Calu3 (cell line): ENCODE data around the gene ANOS1. TPM values are rescaled to one million over a fixed set of nuclear protein-coding genes. Genes with fewer than 3 reads are reported as not detected.

Source experiments
- BruUV-seq: library from RNA; stranded (reverse); fragments of 400-500 nt; replicated peaks from 2 replicates; lab custom pipeline; 2021; lab: Mats Ljungman, UMichigan
- CTCF ChIA-PET: fragments of 300-600 bp; sonication (Branson Sonifier 250); formaldehyde crosslinking; loops from one replicate; lab custom pipeline; 2022; ENCODE audit warnings: antibody characterized with exemption; lab: Charles Lee
- DNase-seq: peaks from one replicate; pipeline ENCODE4 v3.0.0; 2022
- H3K27ac Mint-ChIP-seq: one replicate; pipeline ENCODE4 v1.8.0; 2022; ENCODE audit warnings: mixed read lengths; ENCODE audit not compliant: unreplicated experiment
- H3K27me3 Mint-ChIP-seq: one replicate; pipeline ENCODE4 v1.8.0; 2022; ENCODE audit warnings: mixed read lengths; ENCODE audit not compliant: unreplicated experiment
- H3K36me3 Mint-ChIP-seq: one replicate; pipeline ENCODE4 v1.8.0; 2022; ENCODE audit warnings: mild to moderate bottlenecking, moderate library complexity, mixed read lengths; ENCODE audit not compliant: insufficient read depth, unreplicated experiment
- H3K4me1 Mint-ChIP-seq: one replicate; pipeline ENCODE4 v1.8.0; 2022; ENCODE audit warnings: mild to moderate bottlenecking, low read depth, mixed read lengths; ENCODE audit not compliant: unreplicated experiment
- H3K4me3 Mint-ChIP-seq: one replicate; pipeline ENCODE4 v1.8.0; 2022; ENCODE audit warnings: mild to moderate bottlenecking, low read depth, moderate library complexity, mixed read lengths; ENCODE audit not compliant: unreplicated experiment
- H3K9me3 Mint-ChIP-seq: one replicate; pipeline ENCODE4 v1.8.0; 2022; ENCODE audit warnings: low read depth, mixed read lengths; ENCODE audit not compliant: unreplicated experiment
- CTCF ChIP-seq: fragments of 200-600 bp; IDR thresholded peaks from one replicate; pipeline ENCODE4 v1.8.0; 2022; ENCODE audit warnings: antibody characterized with exemption; ENCODE audit not compliant: unreplicated experiment
- intact Hi-C: fragments of 100-400 bp; cut with micrococcal nuclease; formaldehyde crosslinking; loops from one replicate; pipeline ENCODE4 v1.10.0; 2022; ENCODE audit not compliant: unreplicated experiment
- total RNA-seq: library from RNA; stranded (reverse); gene quantifications from 2 replicates; pipeline ENCODE4 v1.2.3, GENCODE V29; 2022

ANOS1 gene
- total RNA-seq, 1 experiment from 2014 or later = 0.33 TPM

GRCh38 chrX:8679550-8679949, 52.4 kb downstream of the ANOS1 start:
- no peak for TF ChIP-seq CTCF
- DNase-seq = no peak
- Mint-ChIP-seq H3K4me1 (no peaks in the 10 kb centered on the region), H3K27ac (no peak overlapping the region), H3K4me3 (no peak overlapping the region), H3K36me3 (no peaks in the 10 kb centered on the region), H3K9me3 (no peaks in the 10 kb centered on the region), H3K27me3 (peaks cover 22% of the 10 kb centered on the region)
- intact Hi-C loops = no loop called here
- CTCF ChIA-PET = no interaction called here
- BruUV-seq = no TSS peak

DNA sequence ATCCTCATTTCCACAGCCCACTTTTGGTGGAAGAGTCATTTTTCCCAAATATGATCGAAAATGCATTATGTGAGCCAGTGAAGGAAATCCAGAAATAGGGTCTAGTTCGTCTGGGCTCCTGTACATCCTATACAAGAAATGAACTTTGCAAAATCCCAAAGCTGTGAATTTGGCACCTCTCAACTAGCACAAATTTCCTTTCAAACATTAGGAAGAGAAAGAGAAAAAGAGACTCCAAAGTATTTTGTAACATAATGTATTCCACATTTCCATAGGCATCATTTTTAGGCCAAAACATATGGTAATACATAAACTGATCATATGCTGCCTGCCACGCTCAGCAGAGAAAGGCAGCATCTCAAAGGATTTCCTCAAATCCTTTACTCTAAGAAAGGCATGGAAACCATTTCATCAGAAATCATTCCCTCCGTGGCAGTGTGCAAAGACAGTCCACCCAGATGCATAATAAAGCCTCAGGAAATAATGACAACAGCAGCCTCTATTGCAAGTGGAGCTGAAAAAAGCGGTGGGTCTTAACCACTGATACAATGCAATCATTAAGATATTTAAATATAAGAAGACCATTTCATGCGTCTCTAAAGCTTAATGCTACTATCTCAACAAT, 56.8 kb downstream of the ANOS1 start:
- intact Hi-C loops = no loop called here
- BruUV-seq = no TSS peak
- Mint-ChIP-seq H3K4me1 (no peaks in the 10 kb centered on the region), H3K4me3 (no peak overlapping the region), H3K36me3 (no peaks in the 10 kb centered on the region), H3K27ac (no peak overlapping the region), H3K27me3 (peaks cover 14% of the 10 kb centered on the region), H3K9me3 (peaks cover 4% of the 10 kb centered on the region)
- no peak for DNase-seq
- CTCF ChIA-PET = no interaction called here
- no peak for TF ChIP-seq CTCF

- Mint-ChIP-seq H3K27me3 (peaks cover 14% of the 10 kb centered on the region), H3K4me3 (no peak overlapping the region), H3K27ac (no peak overlapping the region), H3K4me1 (no peaks in the 10 kb centered on the region), H3K36me3 (no peaks in the 10 kb centered on the region), H3K9me3 (peaks cover 4% of the 10 kb centered on the region)
- CTCF ChIA-PET = no interaction called here
- DNase-seq = no peak
- intact Hi-C loops = no loop called here
- no TSS peak for BruUV-seq
- no peak for TF ChIP-seq CTCF
Observed at GRCh38 chrX:8673201-8673600, 58.7 kb downstream of the ANOS1 start.

- H3K9me3 Mint-ChIP-seq = peaks cover 4% of the 10 kb centered on the region
- intact Hi-C loops = no loop called here
- no peak for TF ChIP-seq CTCF
- no peak for DNase-seq
- no peak overlapping the region for H3K4me3 Mint-ChIP-seq
- peaks cover 14% of the 10 kb centered on the region for H3K27me3 Mint-ChIP-seq
- no peaks in the 10 kb centered on the region for H3K36me3 Mint-ChIP-seq
- BruUV-seq = no TSS peak
- no peaks in the 10 kb centered on the region for H3K4me1 Mint-ChIP-seq
- CTCF ChIA-PET = no interaction called here
- no peak overlapping the region for H3K27ac Mint-ChIP-seq
Observed at GRCh38 chrX:8672176-8672575, 59.8 kb downstream of the ANOS1 start.
